ENCODE measurements around the gene PGD. TPM values are rescaled to one million over a fixed set of nuclear protein-coding genes. Genes with fewer than 3 reads are reported as not detected.

The PGD gene
- total and polyA plus RNA-seq, 10 of the 15 experiments (the other 5 are each of a cell fraction or from before 2014, with no cell fraction given): 108 to 262 (median 171) TPM

DNA sequence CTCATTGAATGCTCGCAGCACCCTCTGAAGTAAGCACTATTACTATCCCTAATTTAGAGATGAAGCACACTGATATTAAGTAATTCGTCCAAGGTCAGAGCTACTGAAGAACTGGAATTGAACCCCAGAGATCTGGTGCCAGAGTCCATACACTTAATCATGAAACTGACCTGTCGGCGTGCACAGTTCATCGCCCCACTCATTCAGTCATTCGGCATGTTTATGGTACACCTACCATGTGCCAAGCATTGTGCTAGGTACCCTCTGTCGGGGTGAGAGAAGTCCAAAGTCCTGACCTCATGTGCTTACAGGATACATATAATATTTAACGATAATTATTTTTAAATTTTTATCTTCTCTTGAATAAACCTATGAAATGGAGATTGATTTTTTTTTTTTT, 25.8 kb downstream of the PGD start:
- CTCF ChIA-PET: interaction anchor here (1.1 kb wide), 1 partner anchor 65 kb away, joined by 3 read pairs; no protein-coding TSS in a partner anchor
- Histone ChIP-seq H3K4me3 (no peak overlapping the region), H3K36me3 (ENCODE audit: control insufficient read depth in 2 of 2, insufficient read depth in 2 of 2, low read length in 1 of 2) (peaks cover 4% of the 10 kb centered on the region in 2 experiments; a peak in 3 of 4 replicates), H3K9me3 (replicated peaks; ENCODE audit: control insufficient read depth, insufficient read depth, low read length) (no peaks in the 10 kb centered on the region), H3K4me2 (ENCODE audit: control insufficient read depth, insufficient read depth) (no peak overlapping the region), H3K27me3 (replicated peaks in 1 of 2; ENCODE audit: control insufficient read depth in 2 of 2, insufficient read depth in 2 of 2, low read length in 1 of 2) (no peaks in the 10 kb centered on the region), H3K79me2 (ENCODE audit: control insufficient read depth, insufficient read depth, low read length) (no peaks in the 10 kb centered on the region), H3K9ac (ENCODE audit: control insufficient read depth, insufficient read depth, low read length) (no peak overlapping the region), H4K20me1 (ENCODE audit: control insufficient read depth, insufficient read depth) (no peaks in the 10 kb centered on the region), H2AFZ (ENCODE audit: control insufficient read depth, low read depth, low read length) (no peak overlapping the region), H3K4me1 (ENCODE audit: control insufficient read depth, insufficient read depth, low read length) (peaks cover 5% of the 10 kb centered on the region), H3K27ac (ENCODE audit: control insufficient read depth, insufficient read depth) (no peak overlapping the region)
- in situ Hi-C loops (cut with MboI) (loop anchor here (5.0 kb wide), 1 partner anchor 552 kb away; no protein-coding TSS in a partner anchor), intact Hi-C loops (cut with micrococcal nuclease; ENCODE audit: unreplicated experiment) (loop anchor here (5.0 kb wide), 1 partner anchor 212 kb away; the partner anchor contains the start of gene KIF1B)
- no peak for DNase-seq (ENCODE audit: low read depth, low spot score)
- no TSS peak for BruUV-seq (replicated peaks)
- 86% methylated on average over 8 of the region's 8 CpGs for WGBS (ENCODE audit: insufficient coverage, insufficient replicate concordance, low lambda C conversion rate, missing lambda C conversion rate)
- SMC1A ChIA-PET (ENCODE audit: uncharacterized antibody, unreplicated experiment): no interaction called here
- no peak for FAIRE-seq
- RAD21 ChIA-PET (ENCODE audit: unreplicated experiment): interaction anchor here (0.7 kb wide), 1 partner anchor 70 kb away, joined by 3 read pairs; no protein-coding TSS in a partner anchor
- ATAC-seq: no peak
- POLR2A ChIA-PET: interaction anchor here (0.6 kb wide), 1 partner anchor 61 kb away, joined by 5 read pairs; no protein-coding TSS in a partner anchor
- TF ChIP-seq, protein P1, sequence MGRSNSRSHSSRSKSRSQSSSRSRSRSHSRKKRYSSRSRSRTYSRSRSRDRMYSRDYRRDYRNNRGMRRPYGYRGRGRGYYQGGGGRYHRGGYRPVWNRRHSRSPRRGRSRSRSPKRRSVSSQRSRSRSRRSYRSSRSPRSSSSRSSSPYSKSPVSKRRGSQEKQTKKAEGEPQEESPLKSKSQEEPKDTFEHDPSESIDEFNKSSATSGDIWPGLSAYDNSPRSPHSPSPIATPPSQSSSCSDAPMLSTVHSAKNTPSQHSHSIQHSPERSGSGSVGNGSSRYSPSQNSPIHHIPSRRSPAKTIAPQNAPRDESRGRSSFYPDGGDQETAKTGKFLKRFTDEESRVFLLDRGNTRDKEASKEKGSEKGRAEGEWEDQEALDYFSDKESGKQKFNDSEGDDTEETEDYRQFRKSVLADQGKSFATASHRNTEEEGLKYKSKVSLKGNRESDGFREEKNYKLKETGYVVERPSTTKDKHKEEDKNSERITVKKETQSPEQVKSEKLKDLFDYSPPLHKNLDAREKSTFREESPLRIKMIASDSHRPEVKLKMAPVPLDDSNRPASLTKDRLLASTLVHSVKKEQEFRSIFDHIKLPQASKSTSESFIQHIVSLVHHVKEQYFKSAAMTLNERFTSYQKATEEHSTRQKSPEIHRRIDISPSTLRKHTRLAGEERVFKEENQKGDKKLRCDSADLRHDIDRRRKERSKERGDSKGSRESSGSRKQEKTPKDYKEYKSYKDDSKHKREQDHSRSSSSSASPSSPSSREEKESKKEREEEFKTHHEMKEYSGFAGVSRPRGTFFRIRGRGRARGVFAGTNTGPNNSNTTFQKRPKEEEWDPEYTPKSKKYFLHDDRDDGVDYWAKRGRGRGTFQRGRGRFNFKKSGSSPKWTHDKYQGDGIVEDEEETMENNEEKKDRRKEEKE (IDR thresholded peaks at IDR 0.05): no peak
- no peak for TF ChIP-seq POLR2AphosphoS2 (IDR thresholded peaks at IDR 0.05; ENCODE audit: low read depth, low read length)
- no peak for TF ChIP-seq SMAD5 (IDR thresholded peaks at IDR 0.05; ENCODE audit: low read depth)
- TF ChIP-seq MXI1 (IDR thresholded peaks at IDR 0.05; ENCODE audit: low read depth, low read length): no peak
- TF ChIP-seq, protein P2, sequence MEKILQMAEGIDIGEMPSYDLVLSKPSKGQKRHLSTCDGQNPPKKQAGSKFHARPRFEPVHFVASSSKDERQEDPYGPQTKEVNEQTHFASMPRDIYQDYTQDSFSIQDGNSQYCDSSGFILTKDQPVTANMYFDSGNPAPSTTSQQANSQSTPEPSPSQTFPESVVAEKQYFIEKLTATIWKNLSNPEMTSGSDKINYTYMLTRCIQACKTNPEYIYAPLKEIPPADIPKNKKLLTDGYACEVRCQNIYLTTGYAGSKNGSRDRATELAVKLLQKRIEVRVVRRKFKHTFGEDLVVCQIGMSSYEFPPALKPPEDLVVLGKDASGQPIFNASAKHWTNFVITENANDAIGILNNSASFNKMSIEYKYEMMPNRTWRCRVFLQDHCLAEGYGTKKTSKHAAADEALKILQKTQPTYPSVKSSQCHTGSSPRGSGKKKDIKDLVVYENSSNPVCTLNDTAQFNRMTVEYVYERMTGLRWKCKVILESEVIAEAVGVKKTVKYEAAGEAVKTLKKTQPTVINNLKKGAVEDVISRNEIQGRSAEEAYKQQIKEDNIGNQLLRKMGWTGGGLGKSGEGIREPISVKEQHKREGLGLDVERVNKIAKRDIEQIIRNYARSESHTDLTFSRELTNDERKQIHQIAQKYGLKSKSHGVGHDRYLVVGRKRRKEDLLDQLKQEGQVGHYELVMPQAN (conservative IDR thresholded peaks at IDR 0.05): no peak
- TF ChIP-seq, protein P3, sequence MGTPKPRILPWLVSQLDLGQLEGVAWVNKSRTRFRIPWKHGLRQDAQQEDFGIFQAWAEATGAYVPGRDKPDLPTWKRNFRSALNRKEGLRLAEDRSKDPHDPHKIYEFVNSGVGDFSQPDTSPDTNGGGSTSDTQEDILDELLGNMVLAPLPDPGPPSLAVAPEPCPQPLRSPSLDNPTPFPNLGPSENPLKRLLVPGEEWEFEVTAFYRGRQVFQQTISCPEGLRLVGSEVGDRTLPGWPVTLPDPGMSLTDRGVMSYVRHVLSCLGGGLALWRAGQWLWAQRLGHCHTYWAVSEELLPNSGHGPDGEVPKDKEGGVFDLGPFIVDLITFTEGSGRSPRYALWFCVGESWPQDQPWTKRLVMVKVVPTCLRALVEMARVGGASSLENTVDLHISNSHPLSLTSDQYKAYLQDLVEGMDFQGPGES (IDR thresholded peaks at IDR 0.05): no peak
- TF ChIP-seq KDM1A (IDR thresholded peaks at IDR 0.05; ENCODE audit: borderline replicate concordance): no peak
- no peak for TF ChIP-seq FOXK2 (IDR thresholded peaks at IDR 0.05)
- TF ChIP-seq WRNIP1 (IDR thresholded peaks at IDR 0.05; ENCODE audit: borderline replicate concordance, low read depth, low read length): no peak
- no peak for TF ChIP-seq MTA2 (IDR thresholded peaks at IDR 0.05; ENCODE audit: low read depth)
- TF ChIP-seq, protein P4, sequence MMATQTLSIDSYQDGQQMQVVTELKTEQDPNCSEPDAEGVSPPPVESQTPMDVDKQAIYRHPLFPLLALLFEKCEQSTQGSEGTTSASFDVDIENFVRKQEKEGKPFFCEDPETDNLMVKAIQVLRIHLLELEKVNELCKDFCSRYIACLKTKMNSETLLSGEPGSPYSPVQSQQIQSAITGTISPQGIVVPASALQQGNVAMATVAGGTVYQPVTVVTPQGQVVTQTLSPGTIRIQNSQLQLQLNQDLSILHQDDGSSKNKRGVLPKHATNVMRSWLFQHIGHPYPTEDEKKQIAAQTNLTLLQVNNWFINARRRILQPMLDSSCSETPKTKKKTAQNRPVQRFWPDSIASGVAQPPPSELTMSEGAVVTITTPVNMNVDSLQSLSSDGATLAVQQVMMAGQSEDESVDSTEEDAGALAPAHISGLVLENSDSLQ (IDR thresholded peaks at IDR 0.05): no peak
- no peak for TF ChIP-seq ASH2L (IDR thresholded peaks at IDR 0.05; ENCODE audit: borderline replicate concordance, low read depth)
- TF ChIP-seq IKZF2 (IDR thresholded peaks at IDR 0.05): no peak
- no peak for TF ChIP-seq CHD2 (IDR thresholded peaks at IDR 0.05; ENCODE audit: borderline replicate concordance, low read depth, low read length)
- no peak for TF ChIP-seq ATF7 (IDR thresholded peaks at IDR 0.05; ENCODE audit: low read depth)

Data from GM12878 (cell line).